Ovary (tissue), 9 donors: ENCODE data around the gene LSM14A. TPM values are rescaled to one million over a fixed set of nuclear protein-coding genes. Genes with fewer than 3 reads are reported as not detected.
"Not testable (repeated sequence)": the region's sequence is repeated elsewhere in the genome, so short reads cannot be mapped to it uniquely, and the experiment has no call there.

Experiments
- DNase-seq, 5 donors: peaks; one replicate each; pipeline ENCODE4 v3.0.0-alpha.2; 2019 to 2020
- H3K27ac ChIP-seq, 2 donors: fragments of 200-600 bp; one replicate each; pipeline versions ENCODE4 v1.5.1 to v1.8.0; 2019 to 2022
- H3K27me3 ChIP-seq: fragments of 200-600 bp; one replicate; pipeline ENCODE4 v1.8.0; 2022
- H3K36me3 ChIP-seq: fragments of 200-600 bp; sonication (generic); one replicate; pipeline ENCODE4 v1.5.1; 2019
- H3K4me1 ChIP-seq: one replicate; pipeline ENCODE4 v1.8.1; 2013; ENCODE audit warnings: mild to moderate bottlenecking, moderate library complexity; ENCODE audit not compliant: insufficient read depth
- H3K4me3 ChIP-seq: fragments of 200-600 bp; sonication (generic); one replicate; pipeline ENCODE4 v1.5.1; 2017
- H3K9me3 ChIP-seq, 2 donors: fragments of 200-600 bp in 1 of 2; sonication (generic) in 1 of 2; one replicate each; pipeline versions ENCODE4 v1.5.1 to v1.8.1; 2013 to 2019; ENCODE audit warnings: mild to moderate bottlenecking in 1 of 2, moderate library complexity in 1 of 2
- CTCF ChIP-seq, 3 donors: fragments of 450-650 bp in 2 of 3; fragments of 200-600 bp in 1 of 3; IDR thresholded peaks; one replicate each; pipeline versions ENCODE4 v1.5.1 to v1.8.0; 2016 to 2022; ENCODE audit warnings: antibody characterized with exemption in 3 of 3, mild to moderate bottlenecking in 1 of 3
- EP300 ChIP-seq: sonication (generic); formaldehyde crosslinking; IDR thresholded peaks from one replicate; pipeline ENCODE4 v1.6.1; 2017; ENCODE audit warnings: antibody characterized with exemption
- POLR2A ChIP-seq: fragments of 450-650 bp; IDR thresholded peaks from one replicate; pipeline ENCODE4 v1.6.1; 2017; ENCODE audit warnings: antibody characterized with exemption, mild to moderate bottlenecking, moderate library complexity
- WGBS, 3 donors: extraction: QIAGEN DNeasy Blood & Tissue Kit in 1 of 3; methylation state at CpG; one replicate each; pipeline versions ENCODE4 v1.1.5 to v1.1.7; 2013 to 2017; 5-methylcytosine and 5-hydroxymethylcytosine counted together
- intact Hi-C, 4 donors: fragments of 100-400 bp; cut with DNase I; formaldehyde crosslinking; loops; one replicate each; pipeline versions ENCODE4 v1.11.0 to v1.15.1; 2022 to 2023
- polyA plus RNA-seq, 2 donors: library from polyadenylated mRNA; stranded (reverse); fragments of 200-250 nt in 1 of 2; fragments of 350-450 nt in 1 of 2; fragmentation: Illumina TruSeq in 1 of 2; extraction: RNeasy Lipid Tissue Mini Kit (QIAGEN cat#74804) in 1 of 2; gene quantifications; one replicate each; pipeline ENCODE4 v1.2.3, GENCODE V29; 2013 to 2014
- total RNA-seq, 7 donors: library from RNA; depleted of rRNA in 2 of 7; stranded (reverse); fragments of >200 nt in 2 of 7; fragmentation: NEBNext Ultra II Directional in 3 of 7; extraction: Animal tissue kit (Norgen Biotek cat#: 25700) in 3 of 7; gene quantifications; one replicate each; pipeline versions ENCODE4 v1.1.0 to v1.2.4, GENCODE V29; 2016 to 2023
- donor health status: DM: no; HTN: no; CAD: no; lungs with moderate emphysema.
- donor health status: DM: no; HTN: no; CAD: no.
- donor health status: Bipolar disorder and iron deficiency.
- donor health status: DM: yes; HTN: yes; CAD: no.
- donor health status: DM: no; HTN: no; CAD: no.
- donor health status: DM: yes; HTN: yes; CAD: no.

LSM14A gene
- total and polyA plus RNA-seq, 9 donors = 85.8 to 130 (median 114) TPM

- 67 to 74% (median 67%) methylated on average over 8 of the region's 8 CpGs for WGBS, 3 donors
- Histone ChIP-seq H3K9me3 (no peaks in the 10 kb centered on the region), H3K36me3 (no peaks in the 10 kb centered on the region), H3K4me3 (no peak overlapping the region), H3K4me1 (no peaks in the 10 kb centered on the region), H3K27ac (no peak overlapping the region), H3K27me3 (no peaks in the 10 kb centered on the region)
- intact Hi-C loops = no loop called here
- no peak for DNase-seq
- no peak for TF ChIP-seq EP300
These were observed 7.0 kb upstream of the LSM14A start for GRCh38 chr19:34165295-34165738.

DNA sequence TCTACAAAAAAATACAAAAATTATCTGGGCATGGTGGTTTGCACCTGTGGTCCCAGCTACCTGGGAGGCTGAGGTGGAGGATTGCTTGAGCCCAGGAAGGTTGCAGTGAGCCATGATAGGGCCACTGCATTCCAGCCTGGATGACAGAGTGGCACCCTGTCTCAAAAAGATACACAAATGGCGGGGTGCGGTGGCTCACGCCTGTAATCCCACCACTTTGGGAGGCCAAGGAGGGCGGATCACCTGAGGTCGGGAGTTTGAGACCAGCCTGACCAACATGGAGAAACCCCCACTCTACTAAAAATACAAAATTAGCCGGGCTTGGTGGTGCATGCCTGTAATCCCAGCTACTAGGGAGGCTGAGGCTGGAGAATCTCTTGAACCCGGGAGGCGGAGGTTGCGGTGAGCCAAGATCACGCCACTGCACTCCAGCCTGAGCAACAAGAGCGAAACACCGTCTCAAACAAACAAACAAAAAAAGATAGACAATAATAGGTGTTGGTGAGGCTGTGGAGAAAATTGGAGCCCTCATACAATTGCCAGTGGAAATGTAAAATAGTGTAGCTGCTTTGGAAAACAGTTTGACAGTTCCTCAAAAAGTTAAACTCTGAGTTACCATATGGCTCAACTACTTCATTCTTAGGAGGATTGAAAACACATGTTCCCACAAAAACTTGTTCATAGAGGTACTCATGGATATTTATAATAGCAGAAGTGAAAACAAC lies 2.7 kb upstream of the LSM14A start:
- H3K4me1 ChIP-seq, H3K9me3 ChIP-seq, H3K4me3 ChIP-seq, H3K27me3 ChIP-seq, H3K36me3 ChIP-seq, DNase-seq: not testable (repeated sequence)
- intact Hi-C loops = loop anchor here in 1 of 4 donors (5.0 kb wide), 1 partner anchor 168 kb away; no protein-coding TSS in a partner anchor
- 96 to 98% (median 97%) methylated on average over 12 of the region's 12 CpGs for WGBS, 3 donors
- peak overlapping the region in 1 of 2 donors; percentile 11 for H3K27ac ChIP-seq

DNA sequence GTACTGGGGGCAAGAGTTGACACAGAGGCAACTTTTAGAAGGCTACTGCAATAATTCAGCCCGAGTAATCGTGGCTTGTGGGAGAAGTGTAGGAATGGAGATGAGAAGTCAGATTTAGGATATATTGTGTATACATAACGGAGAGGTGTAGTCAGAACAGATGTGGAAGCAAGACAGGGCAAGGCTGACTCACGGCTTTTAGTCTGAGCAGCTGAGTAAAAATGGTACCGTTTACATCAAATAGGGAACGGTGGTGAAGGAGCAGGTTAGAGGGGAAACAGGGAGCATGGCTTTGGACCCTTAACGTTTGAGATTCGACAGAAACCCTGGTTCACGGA lies 796 bp upstream of the LSM14A start:
- Histone ChIP-seq H3K4me1 (peaks cover 9% of the 10 kb centered on the region), H3K36me3 (no peaks in the 10 kb centered on the region), H3K4me3 (peak overlapping the region; percentile 63), H3K27me3 (no peaks in the 10 kb centered on the region), H3K9me3 (no peaks in the 10 kb centered on the region), H3K27ac (peak overlapping the region; percentile 89 to 99)
- no peak for TF ChIP-seq CTCF (IDR thresholded peaks at IDR 0.05)
- no peak for TF ChIP-seq EP300
- TF ChIP-seq POLR2A = no peak
- no peak for DNase-seq
- WGBS, 3 donors = 16 to 23% (median 18%) methylated on average over 9 of the region's 9 CpGs
- intact Hi-C loops = loop anchor here in 1 of 4 donors (5.0 kb wide), 1 partner anchor 166 kb away; no protein-coding TSS in a partner anchor

GRCh38 chr19:34172661-34173192 lies 423 bp downstream of the LSM14A start:
- no peak for DNase-seq
- peaks cover 12% of the 10 kb centered on the region for H3K4me1 ChIP-seq
- H3K9me3 ChIP-seq = no peaks in the 10 kb centered on the region
- peak overlapping the region; percentile 63 for H3K4me3 ChIP-seq
- H3K27ac ChIP-seq = peak overlapping the region; percentile 89 to 99
- TF ChIP-seq EP300 (no peak), CTCF (IDR thresholded peaks at IDR 0.05) (no peak), POLR2A (no peak)
- intact Hi-C loops = loop anchor here in 1 of 4 donors (5.0 kb wide), 1 partner anchor 165 kb away; no protein-coding TSS in a partner anchor
- WGBS, 3 donors = 0 to 1% (median 1%) methylated on average over 23 to 58 of the region's 58 CpGs
- H3K36me3 ChIP-seq = no peaks in the 10 kb centered on the region
- no peaks in the 10 kb centered on the region for H3K27me3 ChIP-seq

GRCh38 chr19:34173193-34173956 lies 1.1 kb downstream of the LSM14A start:
- Histone ChIP-seq H3K9me3 (no peaks in the 10 kb centered on the region), H3K4me3 (peak overlapping the region; percentile 63), H3K36me3 (no peaks in the 10 kb centered on the region), H3K27me3 (no peaks in the 10 kb centered on the region), H3K27ac (peak overlapping the region; percentile 89 to 99), H3K4me1 (peaks cover 16% of the 10 kb centered on the region)
- DNase-seq = peak; percentile 29 to 57 (median 48)
- 1 to 2% (median 2%) methylated on average over 23 of the region's 23 CpGs for WGBS, 3 donors
- intact Hi-C loops = loop anchor here in 1 of 4 donors (5.0 kb wide), 1 partner anchor 164 kb away; no protein-coding TSS in a partner anchor
- no peak for TF ChIP-seq EP300
- no peak for TF ChIP-seq POLR2A

DNA sequence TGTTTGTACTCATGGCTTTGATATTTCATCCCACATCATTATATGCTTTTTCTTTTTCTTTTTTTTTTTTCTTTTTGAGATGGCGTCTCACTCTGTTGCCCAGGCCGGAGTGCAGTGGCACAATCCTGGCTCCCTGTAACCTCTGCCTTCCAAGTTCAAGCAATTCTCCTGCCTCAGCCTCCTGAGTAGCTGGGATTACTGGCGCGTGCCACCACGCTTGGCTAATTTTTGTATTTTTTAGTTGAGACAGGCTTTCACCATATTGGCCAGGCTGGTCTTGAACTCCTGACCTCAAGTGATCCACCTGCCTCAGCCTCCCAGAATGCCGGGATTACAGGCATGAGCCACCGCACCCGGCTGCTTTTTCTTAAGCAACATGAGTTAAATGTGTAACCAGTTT lies 2.9 kb downstream of the LSM14A start:
- WGBS, 3 donors = 63 to 71% (median 68%) methylated on average over 8 of the region's 8 CpGs
- H3K27me3 ChIP-seq, H3K4me3 ChIP-seq, H3K36me3 ChIP-seq, H3K9me3 ChIP-seq, DNase-seq, H3K27ac ChIP-seq, intact Hi-C loops: not testable (repeated sequence)
- peaks cover 20% of the 10 kb centered on the region for H3K4me1 ChIP-seq
